ENCODE measurements around the gene ZNF678.

- TF ChIP-seq EZH2 (IDR thresholded peaks at IDR 0.05) (no peak), CTCF (IDR thresholded peaks at IDR 0.05) (no peak), EZH2phosphoT487 (IDR thresholded peaks at IDR 0.05) (no peak)
These were observed 24.6 kb downstream of the ZNF678 start for GRCh38 chr1:227587968-227588367.

Measured in neural progenitor cell (in vitro differentiated cells).